GM12878 (cell line): ENCODE results near the gene CTNNA3. TPM values are rescaled to one million over a fixed set of nuclear protein-coding genes. Genes with fewer than 3 reads are reported as not detected.

ENCODE experiments used
- ATAC-seq: fragments of 200-7000 bp; cut with Tn5 transposase; 3 replicates; pipeline ENCODE4 v1.9.1; 2020; ENCODE audit warnings: mild to moderate bottlenecking, moderate library complexity
- BruUV-seq: library from RNA; stranded (reverse); fragments of 400-500 nt; replicated peaks from 2 replicates; lab custom pipeline; 2021; lab: Mats Ljungman, UMichigan
- CTCF ChIA-PET: fragments of 300-600 bp; sonication (Branson Sonifier 250); formaldehyde crosslinking; extraction: SDS; loops from one replicate; lab custom pipeline; 2021; ENCODE audit warnings: inconsistent platforms; lab: Yijun Ruan, JAX
- POLR2A ChIA-PET: fragments of 350-600 bp; formaldehyde crosslinking; extraction: SDS; loops from one replicate; lab custom pipeline; 2021; ENCODE audit warnings: inconsistent platforms; lab: Charles Lee
- RAD21 ChIA-PET: fragments of 300-600 bp; sonication (Branson Sonifier 250); formaldehyde crosslinking; loops from one replicate; lab custom pipeline; 2023; ENCODE audit warnings: antibody characterized with exemption; ENCODE audit not compliant: unreplicated experiment; lab: Charles Lee
- SMC1A ChIA-PET: fragments of 300-600 bp; sonication (Branson Sonifier 250); formaldehyde crosslinking; loops from one replicate; lab custom pipeline; 2023; ENCODE audit not compliant: unreplicated experiment, uncharacterized antibody; lab: Charles Lee
- DNase-seq: peaks from one replicate; pipeline ENCODE4 v3.0.0-alpha.2; 2011; ENCODE audit warnings: low read depth, low spot score
- FAIRE-seq: peaks from 3 replicates; lab custom pipeline; 2011; peaks lifted over from hg19 to GRCh38; lab: Jason Lieb, UNC
- H2AFZ ChIP-seq: 2 replicates; pipeline ENCODE4 v1.6.0; 2011; ENCODE audit warnings: low read depth, low read length, control low read depth; ENCODE audit not compliant: control insufficient read depth
- H3K27ac ChIP-seq: 2 replicates; pipeline ENCODE4 v1.5.1; 2011; ENCODE audit warnings: control low read depth; ENCODE audit not compliant: control insufficient read depth, insufficient read depth
- H3K27me3 ChIP-seq, 2 experiments: replicated peaks in 1 of 2; 2 replicates each; pipeline versions ENCODE4 v1.6.0 to v1.6.1; 2011; ENCODE audit warnings: low read length in 1 of 2; ENCODE audit not compliant: control insufficient read depth in 2 of 2, insufficient read depth in 2 of 2
- H3K36me3 ChIP-seq, 2 experiments: 2 replicates each; pipeline ENCODE4 v1.5.1; 2011; ENCODE audit warnings: low read length in 1 of 2; ENCODE audit not compliant: control insufficient read depth in 2 of 2, insufficient read depth in 2 of 2
- H3K4me1 ChIP-seq: 2 replicates; pipeline ENCODE4 v1.6.1; 2011; ENCODE audit warnings: mild to moderate bottlenecking, low read length, moderate library complexity, mixed read lengths; ENCODE audit not compliant: control insufficient read depth, insufficient read depth
- H3K4me2 ChIP-seq: 2 replicates; pipeline ENCODE4 v1.6.0; 2011; ENCODE audit warnings: control low read depth; ENCODE audit not compliant: control insufficient read depth, insufficient read depth
- H3K4me3 ChIP-seq: fragments of 200-600 bp; sonication (generic); 2 replicates; pipeline ENCODE4 v1.5.1; 2016
- H3K79me2 ChIP-seq: 2 replicates; pipeline ENCODE4 v1.6.0; 2011; ENCODE audit warnings: low read length; ENCODE audit not compliant: control insufficient read depth, insufficient read depth
- H3K9ac ChIP-seq: 2 replicates; pipeline ENCODE4 v1.8.0; 2011; ENCODE audit warnings: low read length, control low read depth, mixed read lengths; ENCODE audit not compliant: control insufficient read depth, insufficient read depth
- H3K9me3 ChIP-seq: replicated peaks from 3 replicates; pipeline ENCODE4 v1.5.1; 2011; ENCODE audit warnings: mild to moderate bottlenecking, low read length; ENCODE audit not compliant: control insufficient read depth, insufficient read depth
- H4K20me1 ChIP-seq: 2 replicates; pipeline ENCODE4 v1.6.0; 2011; ENCODE audit not compliant: control insufficient read depth, insufficient read depth
- ATF7 ChIP-seq: fragments of 450-650 bp; IDR thresholded peaks from 2 replicates; pipeline ENCODE4 v1.6.1; 2016; ENCODE audit warnings: low read depth, mild to moderate bottlenecking
- IKZF1 ChIP-seq: fragments of 450-650 bp; conservative IDR thresholded peaks from 2 replicates; pipeline ENCODE4 v1.6.1; 2017; ENCODE audit warnings: antibody characterized with exemption, mild to moderate bottlenecking
- NBN ChIP-seq: fragments of 450-650 bp; IDR thresholded peaks from 2 replicates; pipeline ENCODE4 v1.6.1; 2016
- NR2C1 ChIP-seq: fragments of 450-650 bp; IDR thresholded peaks from 2 replicates; pipeline ENCODE4 v1.6.1; 2017; ENCODE audit warnings: antibody characterized with exemption, mild to moderate bottlenecking, moderate library complexity
- NR2C2 ChIP-seq: IDR thresholded peaks from 2 replicates; pipeline ENCODE4 v1.6.1; 2011; ENCODE audit warnings: borderline replicate concordance, low read depth; ENCODE audit not compliant: control insufficient read depth, insufficient read length
- POLR2AphosphoS5 ChIP-seq: IDR thresholded peaks from 2 replicates; pipeline ENCODE4 v1.6.1; 2011; ENCODE audit warnings: mild to moderate bottlenecking, low read length, inconsistent platforms
- TCF3 ChIP-seq: IDR thresholded peaks from 2 replicates; pipeline ENCODE4 v1.6.1; 2012; ENCODE audit warnings: low read depth, mild to moderate bottlenecking, low read length, borderline replicate concordance; ENCODE audit not compliant: insufficient read depth
- ZNF207 ChIP-seq: fragments of 450-650 bp; IDR thresholded peaks from 2 replicates; pipeline ENCODE4 v1.6.1; 2014; ENCODE audit warnings: antibody characterized with exemption, mild to moderate bottlenecking, borderline replicate concordance
- ZNF622 ChIP-seq: fragments of 450-650 bp; IDR thresholded peaks from 2 replicates; pipeline ENCODE4 v1.6.1; 2017; ENCODE audit warnings: mild to moderate bottlenecking, inconsistent platforms
- WGBS: methylation state at CpG from one replicate; pipeline ENCODE4 v1.1.6; 2016; ENCODE audit warnings: low lambda C conversion rate; ENCODE audit not compliant: insufficient replicate concordance, insufficient coverage; ENCODE audit errors: missing lambda C conversion rate; 5-methylcytosine and 5-hydroxymethylcytosine counted together
- in situ Hi-C: fragments of 300-500 bp; cut with MboI; formaldehyde crosslinking; loops from 9 replicates; pipeline ENCODE4 v1.14.3; 2018; ENCODE audit warnings: mixed read lengths
- intact Hi-C: fragments of 100-400 bp; cut with micrococcal nuclease; formaldehyde crosslinking; loops from one replicate; pipeline ENCODE4 v1.14.2; 2022; ENCODE audit not compliant: unreplicated experiment
- polyA plus RNA-seq, 11 experiments: library from polyadenylated mRNA; depleted of rRNA in 4 of 11; unstranded in 6 of 11; stranded (reverse) in 5 of 11; fragments of >200 nt; fragmentation: Nextera tagmentation in 4 of 11; fragmentation: Illumina TruSeq in 1 of 11; extraction: Ambion mirVana in 4 of 11; extraction: Trizol in 1 of 11; gene quantifications; 1 replicate in 1 of 11; 2 replicates in 10 of 11; pipeline versions ENCODE4 v1.2.1 to v1.2.3, GENCODE V29; 2011 to 2016; ENCODE audit warnings: inconsistent platforms in 2 of 11, missing spikeins in 2 of 11, low read depth in 1 of 11
- total RNA-seq, 4 experiments: library from RNA; depleted of rRNA in 3 of 4; stranded (reverse); fragments of >200 nt in 3 of 4; fragmentation: Illumina TruSeq in 1 of 4; extraction: Trizol in 1 of 4; gene quantifications; 2 replicates each; pipeline versions ENCODE4 v1.2.1 to v1.2.3, GENCODE V29; 2013 to 2021
- TF ChIP-seq, protein P1 (sequence below), 3 experiments: IDR thresholded peaks in 2 of 3; conservative IDR thresholded peaks in 1 of 3; 2 replicates each; pipeline ENCODE4 v1.5.1; 2011; ENCODE audit warnings: low read depth in 3 of 3, low read length in 3 of 3, mild to moderate bottlenecking in 3 of 3, control low read depth in 2 of 3, moderate library complexity in 2 of 3, inconsistent platforms in 1 of 3, mixed read lengths in 1 of 3; ENCODE audit not compliant: control insufficient read depth in 2 of 3, insufficient read depth in 1 of 3; ENCODE audit errors: extremely low read depth in 1 of 3
- TF ChIP-seq, protein P2 (sequence below): fragments of 450-650 bp; IDR thresholded peaks from 2 replicates; pipeline ENCODE4 v1.6.1; 2018; ENCODE audit warnings: borderline replicate concordance, mild to moderate bottlenecking; ENCODE audit not compliant: partially characterized antibody
- TF ChIP-seq, protein P3 (sequence below): IDR thresholded peaks from 2 replicates; pipeline ENCODE4 v1.6.1; 2012; ENCODE audit warnings: low read depth, low read length, improper control_type of control experiment

Gene CTNNA3
- total and polyA plus RNA-seq, 10 of the 15 experiments (the other 5 are each of a cell fraction or from before 2014, with no cell fraction given) = under 0.01 to 4.5 (median 0.22) TPM; not detected in 2

DNA sequence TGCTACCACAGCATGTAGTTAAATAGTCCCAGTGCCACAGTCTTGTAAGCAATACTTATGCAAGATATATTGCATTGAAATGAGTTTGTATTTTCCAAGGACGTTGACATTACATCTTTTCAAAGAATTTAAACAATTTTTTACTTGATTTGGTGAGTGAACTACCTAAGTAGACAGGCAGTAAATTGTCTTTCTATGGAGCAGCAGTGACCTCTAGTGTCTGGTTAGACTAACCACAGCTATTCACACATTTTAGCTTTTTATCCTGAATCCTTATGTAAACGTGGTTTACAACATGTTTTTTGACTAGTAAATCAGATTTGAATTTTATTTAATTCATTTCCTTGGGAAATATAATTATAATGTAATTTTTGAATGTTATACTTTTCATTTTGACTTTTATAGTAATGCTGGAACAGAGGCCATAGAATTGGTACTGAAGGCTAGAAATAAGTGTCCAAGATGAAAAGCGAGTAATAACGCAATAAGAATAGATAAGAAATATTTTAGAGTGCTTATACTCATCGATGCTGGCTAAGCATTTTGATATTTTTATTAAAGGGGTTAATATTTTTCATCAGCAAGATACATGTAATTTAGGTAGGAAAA lies 764.6 kb downstream of the CTNNA3 start (continued):
- TF ChIP-seq, protein P1, sequence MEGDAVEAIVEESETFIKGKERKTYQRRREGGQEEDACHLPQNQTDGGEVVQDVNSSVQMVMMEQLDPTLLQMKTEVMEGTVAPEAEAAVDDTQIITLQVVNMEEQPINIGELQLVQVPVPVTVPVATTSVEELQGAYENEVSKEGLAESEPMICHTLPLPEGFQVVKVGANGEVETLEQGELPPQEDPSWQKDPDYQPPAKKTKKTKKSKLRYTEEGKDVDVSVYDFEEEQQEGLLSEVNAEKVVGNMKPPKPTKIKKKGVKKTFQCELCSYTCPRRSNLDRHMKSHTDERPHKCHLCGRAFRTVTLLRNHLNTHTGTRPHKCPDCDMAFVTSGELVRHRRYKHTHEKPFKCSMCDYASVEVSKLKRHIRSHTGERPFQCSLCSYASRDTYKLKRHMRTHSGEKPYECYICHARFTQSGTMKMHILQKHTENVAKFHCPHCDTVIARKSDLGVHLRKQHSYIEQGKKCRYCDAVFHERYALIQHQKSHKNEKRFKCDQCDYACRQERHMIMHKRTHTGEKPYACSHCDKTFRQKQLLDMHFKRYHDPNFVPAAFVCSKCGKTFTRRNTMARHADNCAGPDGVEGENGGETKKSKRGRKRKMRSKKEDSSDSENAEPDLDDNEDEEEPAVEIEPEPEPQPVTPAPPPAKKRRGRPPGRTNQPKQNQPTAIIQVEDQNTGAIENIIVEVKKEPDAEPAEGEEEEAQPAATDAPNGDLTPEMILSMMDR (IDR thresholded peaks at IDR 0.05 in 2 of 3, conservative IDR thresholded peaks at IDR 0.05 in 1 of 3; ENCODE audit: control insufficient read depth in 2 of 3, extremely low read depth in 1 of 3, insufficient read depth in 1 of 3, low read depth in 3 of 3, low read length in 3 of 3) = peak; percentile 65 to 72 (median 65)

DNA sequence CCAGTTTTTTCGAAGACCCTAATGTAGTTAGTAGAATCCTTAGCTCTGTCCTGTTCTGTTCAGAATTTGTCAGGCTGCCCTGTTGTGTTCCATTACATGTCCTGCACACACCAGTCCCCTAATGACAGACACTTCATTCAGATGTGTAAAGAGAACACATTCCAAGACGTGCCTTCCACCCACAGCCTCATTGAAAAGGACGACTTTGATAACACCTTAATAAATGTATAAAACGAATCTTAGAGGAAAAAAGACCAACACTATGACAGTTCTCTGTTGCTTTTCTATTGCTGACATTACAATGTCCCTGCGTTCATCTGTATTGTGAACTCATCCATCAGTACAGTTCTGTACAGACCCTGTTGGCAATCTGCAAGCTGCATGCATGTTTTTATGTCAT lies 766.6 kb downstream of the CTNNA3 start:
- SMC1A ChIA-PET = interaction anchor here (0.8 to 1.0 kb wide), 2 partner anchors 13 to 592 kb away, joined by 3 read pairs; no protein-coding TSS in a partner anchor
- RAD21 ChIA-PET = interaction anchor here (2.9 kb wide), 1 partner anchor 591 kb away, joined by 9 read pairs; no protein-coding TSS in a partner anchor
- H3K79me2 ChIP-seq = no peaks in the 10 kb centered on the region
- H3K4me3 ChIP-seq = no peak overlapping the region
- no peaks in the 10 kb centered on the region for H3K4me1 ChIP-seq
- DNase-seq = no peak
- H3K27me3 ChIP-seq = peaks cover 0 to 8% of the 10 kb centered on the region in 2 experiments; a peak in 2 of 4 replicates
- H3K4me2 ChIP-seq = no peak overlapping the region
- 2% methylated on average over 5 of the region's 5 CpGs for WGBS
- no peak for FAIRE-seq
- H3K36me3 ChIP-seq = no peaks in the 10 kb centered on the region
- no peaks in the 10 kb centered on the region for H3K9me3 ChIP-seq
- H3K27ac ChIP-seq = no peak overlapping the region
- in situ Hi-C loops = no loop called here
- POLR2A ChIA-PET = no interaction called here
- CTCF ChIA-PET = interaction anchor here (0.6 to 10.5 kb wide), 7 partner anchors 9 to 851 kb away, joined by 3 to 80 read pairs (median 3); no protein-coding TSS in a partner anchor
- no peak overlapping the region for H3K9ac ChIP-seq
- BruUV-seq = no TSS peak
- TF ChIP-seq ZNF622 = no peak
- TF ChIP-seq TCF3 = no peak
- TF ChIP-seq POLR2AphosphoS5 = no peak
- TF ChIP-seq NR2C2 = no peak
- TF ChIP-seq NR2C1 = no peak
- TF ChIP-seq, protein P2, sequence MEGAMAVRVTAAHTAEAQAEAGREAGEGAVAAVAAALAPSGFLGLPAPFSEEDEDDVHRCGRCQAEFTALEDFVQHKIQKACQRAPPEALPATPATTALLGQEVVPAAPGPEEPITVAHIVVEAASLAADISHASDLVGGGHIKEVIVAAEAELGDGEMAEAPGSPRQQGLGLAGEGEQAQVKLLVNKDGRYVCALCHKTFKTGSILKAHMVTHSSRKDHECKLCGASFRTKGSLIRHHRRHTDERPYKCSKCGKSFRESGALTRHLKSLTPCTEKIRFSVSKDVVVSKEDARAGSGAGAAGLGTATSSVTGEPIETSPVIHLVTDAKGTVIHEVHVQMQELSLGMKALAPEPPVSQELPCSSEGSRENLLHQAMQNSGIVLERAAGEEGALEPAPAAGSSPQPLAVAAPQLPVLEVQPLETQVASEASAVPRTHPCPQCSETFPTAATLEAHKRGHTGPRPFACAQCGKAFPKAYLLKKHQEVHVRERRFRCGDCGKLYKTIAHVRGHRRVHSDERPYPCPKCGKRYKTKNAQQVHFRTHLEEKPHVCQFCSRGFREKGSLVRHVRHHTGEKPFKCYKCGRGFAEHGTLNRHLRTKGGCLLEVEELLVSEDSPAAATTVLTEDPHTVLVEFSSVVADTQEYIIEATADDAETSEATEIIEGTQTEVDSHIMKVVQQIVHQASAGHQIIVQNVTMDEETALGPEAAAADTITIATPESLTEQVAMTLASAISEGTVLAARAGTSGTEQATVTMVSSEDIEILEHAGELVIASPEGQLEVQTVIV = no peak
- TF ChIP-seq IKZF1 = no peak
- no peak for TF ChIP-seq ZNF207
- TF ChIP-seq, protein P3, sequence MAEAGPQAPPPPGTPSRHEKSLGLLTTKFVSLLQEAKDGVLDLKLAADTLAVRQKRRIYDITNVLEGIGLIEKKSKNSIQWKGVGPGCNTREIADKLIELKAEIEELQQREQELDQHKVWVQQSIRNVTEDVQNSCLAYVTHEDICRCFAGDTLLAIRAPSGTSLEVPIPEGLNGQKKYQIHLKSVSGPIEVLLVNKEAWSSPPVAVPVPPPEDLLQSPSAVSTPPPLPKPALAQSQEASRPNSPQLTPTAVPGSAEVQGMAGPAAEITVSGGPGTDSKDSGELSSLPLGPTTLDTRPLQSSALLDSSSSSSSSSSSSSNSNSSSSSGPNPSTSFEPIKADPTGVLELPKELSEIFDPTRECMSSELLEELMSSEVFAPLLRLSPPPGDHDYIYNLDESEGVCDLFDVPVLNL = no peak
- TF ChIP-seq ATF7 = no peak
- TF ChIP-seq NBN = no peak
- ATAC-seq = no peak
- H2AFZ ChIP-seq = no peak overlapping the region
- no peaks in the 10 kb centered on the region for H4K20me1 ChIP-seq
- intact Hi-C loops = loop anchor here (5.0 kb wide), 1 partner anchor 593 kb away; no protein-coding TSS in a partner anchor
